Measurements from ENCODE around the gene PLXNB2. TPM values are rescaled to one million over a fixed set of nuclear protein-coding genes. Genes with fewer than 3 reads are reported as not detected.
A peak's percentile ranks its signal among the peaks of the same experiment; 100 is the strongest.

The PLXNB2 gene
- total RNA-seq, 1 donor from 2014 or later: 20.6 TPM

GRCh38 chr22:50302041-50302541 is 5.4 kb downstream of the PLXNB2 start:
- no peaks in the 10 kb centered on the region for H3K9me3 Mint-ChIP-seq
- no peak for TF ChIP-seq CTCF (IDR thresholded peaks at IDR 0.05)
- no peak overlapping the region for H3K27ac Mint-ChIP-seq
- no peak overlapping the region for H3K4me3 Mint-ChIP-seq
- ChIA-PET CTCF (interaction anchor here (0.7 to 1.5 kb wide), 2 partner anchors 26 to 40 kb away, joined by 3 to 8 read pairs; no protein-coding TSS in a partner anchor), POLR2A (interaction anchor here (0.6 to 3.0 kb wide), 4 partner anchors 9 to 30 kb away, joined by 3 to 15 read pairs (median 8); no protein-coding TSS in a partner anchor)
- no peaks in the 10 kb centered on the region for H3K36me3 Mint-ChIP-seq (ENCODE audit: low read depth)
- intact Hi-C loops (cut with micrococcal nuclease): loop anchor here (2.0 kb wide), 1 partner anchor 25 kb away; the partner anchor contains the start of gene DENND6B
- ATAC-seq (ENCODE audit: low read depth): no peak
- DNase-seq: no peak
- peaks cover 63% of the 10 kb centered on the region for H3K4me1 Mint-ChIP-seq
- peaks cover 2% of the 10 kb centered on the region for H3K27me3 Mint-ChIP-seq

- ATAC-seq (ENCODE audit: low read depth) (peak; percentile 9), DNase-seq (no peak)
- H3K9me3 Mint-ChIP-seq: no peaks in the 10 kb centered on the region
- TF ChIP-seq CTCF (IDR thresholded peaks at IDR 0.05): no peak
- H3K4me1 Mint-ChIP-seq: peaks cover 63% of the 10 kb centered on the region
- intact Hi-C loops (cut with micrococcal nuclease): loop anchor here (2.0 kb wide), 1 partner anchor 13 kb away; no protein-coding TSS in a partner anchor
- POLR2A ChIA-PET: interaction anchor here (2.5 to 3.0 kb wide), 2 partner anchors 8 to 13 kb away, joined by 10 to 15 read pairs; no protein-coding TSS in a partner anchor
- H3K27ac Mint-ChIP-seq: no peak overlapping the region
- peak overlapping the region; percentile 60 for H3K4me3 Mint-ChIP-seq
- CTCF ChIA-PET: interaction anchor here (0.9 to 1.5 kb wide), 2 partner anchors 10 to 40 kb away, joined by 3 to 8 read pairs; no protein-coding TSS in a partner anchor
- H3K36me3 Mint-ChIP-seq (ENCODE audit: low read depth): no peaks in the 10 kb centered on the region
- H3K27me3 Mint-ChIP-seq: peaks cover 2% of the 10 kb centered on the region
These were observed 5.9 kb downstream of the PLXNB2 start for GRCh38 chr22:50301581-50301991.

GRCh38 chr22:50300620-50301257 is 6.7 kb downstream of the PLXNB2 start:
- no peak for DNase-seq
- peaks cover 57% of the 10 kb centered on the region for H3K4me1 Mint-ChIP-seq
- ATAC-seq (ENCODE audit: low read depth): no peak
- H3K4me3 Mint-ChIP-seq: peak overlapping the region; percentile 35
- no peaks in the 10 kb centered on the region for H3K36me3 Mint-ChIP-seq (ENCODE audit: low read depth)
- no peak overlapping the region for H3K27ac Mint-ChIP-seq
- no peak for TF ChIP-seq CTCF (IDR thresholded peaks at IDR 0.05)
- ChIA-PET POLR2A (interaction anchor here (0.9 to 3.0 kb wide), 3 partner anchors 8 to 108 kb away, joined by 4 to 15 read pairs (median 10); no protein-coding TSS in a partner anchor), CTCF (interaction anchor here (0.9 kb wide), 1 partner anchor 9 kb away, joined by 3 read pairs; no protein-coding TSS in a partner anchor)
- intact Hi-C loops (cut with micrococcal nuclease): loop anchor here (2.0 kb wide), 1 partner anchor 14 kb away; no protein-coding TSS in a partner anchor
- H3K27me3 Mint-ChIP-seq: peaks cover 2% of the 10 kb centered on the region
- no peaks in the 10 kb centered on the region for H3K9me3 Mint-ChIP-seq

GRCh38 chr22:50299785-50300619 is 7.4 kb downstream of the PLXNB2 start:
- no peaks in the 10 kb centered on the region for H3K36me3 Mint-ChIP-seq (ENCODE audit: low read depth)
- CTCF ChIA-PET: no interaction called here
- TF ChIP-seq CTCF (IDR thresholded peaks at IDR 0.05): no peak
- ATAC-seq (ENCODE audit: low read depth): no peak
- POLR2A ChIA-PET: interaction anchor here (0.9 to 3.0 kb wide), 2 partner anchors 15 to 108 kb away, joined by 4 to 15 read pairs; no protein-coding TSS in a partner anchor
- no peak overlapping the region for H3K4me3 Mint-ChIP-seq
- no peak for DNase-seq
- intact Hi-C loops (cut with micrococcal nuclease): loop anchor here (2.0 kb wide), 1 partner anchor 15 kb away; no protein-coding TSS in a partner anchor
- no peak overlapping the region for H3K27ac Mint-ChIP-seq
- no peaks in the 10 kb centered on the region for H3K9me3 Mint-ChIP-seq
- H3K27me3 Mint-ChIP-seq: peaks cover 2% of the 10 kb centered on the region
- peaks cover 56% of the 10 kb centered on the region for H3K4me1 Mint-ChIP-seq

All from activated B cell treated with CpG ODN at 0.5 μM for 24 hours (primary cell).